Measurements from ENCODE around the gene CHCHD5.
A peak's percentile ranks its signal among the peaks of the same experiment; 100 is the strongest.
"Not testable (repeated sequence)": the region's sequence is repeated elsewhere in the genome, so short reads cannot be mapped to it uniquely, and the experiment has no call there.

The CHCHD5 gene, protein sequence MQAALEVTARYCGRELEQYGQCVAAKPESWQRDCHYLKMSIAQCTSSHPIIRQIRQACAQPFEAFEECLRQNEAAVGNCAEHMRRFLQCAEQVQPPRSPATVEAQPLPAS

DNA sequence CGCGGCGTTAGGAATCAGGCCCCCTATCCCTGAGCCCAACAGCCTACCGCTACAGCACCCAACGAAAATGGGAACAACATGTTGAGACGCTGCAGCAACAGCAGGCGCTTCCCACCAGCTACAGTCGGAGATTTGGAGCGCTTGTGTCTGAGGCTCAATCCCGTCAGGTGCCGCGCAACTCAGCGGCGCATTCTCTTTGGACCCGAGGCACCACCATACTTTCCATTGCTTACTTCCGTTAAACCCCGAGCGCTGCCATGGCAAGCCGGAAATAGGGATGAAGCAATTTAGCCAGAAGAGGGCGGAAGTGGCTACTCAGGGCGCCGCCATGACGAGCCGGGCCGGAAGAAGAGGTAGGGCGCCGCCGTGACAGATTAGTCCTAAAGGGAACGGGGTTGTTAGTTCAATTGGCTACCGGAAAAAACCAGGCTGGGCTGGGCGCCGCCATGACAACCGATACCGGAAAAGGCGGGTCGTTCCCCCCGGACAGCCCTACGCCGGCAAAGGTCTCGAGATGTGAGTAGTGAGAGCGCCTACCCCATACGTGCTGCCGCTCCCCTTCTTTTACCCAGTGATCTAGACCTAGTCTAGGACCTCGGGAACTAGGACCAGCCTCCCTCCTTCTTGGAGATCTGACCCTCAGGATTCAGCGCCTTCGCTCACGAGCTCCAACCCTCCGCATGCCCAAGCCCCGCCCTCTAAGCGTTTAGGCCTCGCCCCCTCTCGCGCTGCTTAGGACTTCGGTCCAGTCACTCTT is at the start of gene CHCHD5:
TSS of gene CHCHD5 (plus strand) at position 476 of the 757 bp plus-strand sequence. CDS start at position 515, 39 bp downstream.
- peak; percentile 97 for DNase-seq

DNA sequence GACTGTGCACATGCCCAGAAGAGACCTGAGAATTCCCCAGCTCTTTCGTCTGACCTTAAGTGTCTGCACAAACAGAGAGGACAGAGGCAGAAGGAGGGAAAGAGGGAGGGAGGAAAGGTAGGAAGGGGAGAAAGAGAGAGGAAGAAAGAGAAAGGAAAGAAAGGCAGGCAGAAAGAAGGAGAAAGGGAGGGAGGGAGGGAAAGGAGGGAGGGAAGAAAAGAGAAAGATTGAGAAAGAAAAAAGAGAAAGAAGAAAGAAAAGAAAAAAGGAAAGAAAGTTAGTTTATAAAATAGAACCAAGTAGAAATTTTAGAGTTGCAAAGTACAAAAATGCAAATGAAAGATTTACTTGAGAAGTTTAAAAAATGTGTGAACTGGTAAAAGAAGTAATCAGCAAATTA is 49.6 kb upstream of the CHCHD5 start:
- no peak for DNase-seq

DNA sequence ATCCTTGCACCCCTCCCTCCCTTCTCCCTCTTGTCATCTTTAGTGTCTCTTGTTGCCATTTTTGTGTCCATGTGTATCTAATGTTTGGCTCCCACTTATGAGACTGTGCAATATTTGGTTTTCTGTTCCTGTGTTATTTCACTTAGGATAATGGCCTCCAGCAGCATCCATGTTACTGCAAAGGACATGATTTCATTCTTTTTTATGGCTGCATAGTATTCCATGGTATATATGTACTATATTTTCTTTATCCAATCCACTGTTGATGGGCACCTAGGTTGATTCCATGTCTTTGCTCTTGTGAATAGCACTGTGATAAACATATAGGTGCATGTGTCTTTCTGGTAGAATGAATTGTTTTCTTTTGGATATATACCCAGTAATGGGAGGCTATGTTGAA is 47.7 kb upstream of the CHCHD5 start:
- not testable (repeated sequence) for DNase-seq

DNA sequence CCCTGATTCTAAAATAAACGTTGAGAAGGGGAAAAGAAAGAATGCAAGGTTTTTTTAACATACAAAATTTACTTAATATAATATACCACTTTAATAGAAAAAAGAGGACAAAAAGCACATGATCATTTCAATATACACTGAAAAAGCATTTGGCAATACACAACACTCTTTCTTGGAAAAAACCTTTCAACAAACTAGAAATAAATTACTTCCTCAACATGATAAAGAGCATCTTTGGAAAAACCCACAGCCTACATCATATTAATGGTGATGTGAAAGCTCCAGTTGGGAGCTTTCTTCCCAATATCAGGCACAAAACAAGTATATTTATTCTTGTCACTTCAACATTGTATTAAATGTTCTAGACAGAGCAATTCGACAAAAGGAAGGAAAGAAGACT is 45.1 kb upstream of the CHCHD5 start:
- no peak for DNase-seq

DNA sequence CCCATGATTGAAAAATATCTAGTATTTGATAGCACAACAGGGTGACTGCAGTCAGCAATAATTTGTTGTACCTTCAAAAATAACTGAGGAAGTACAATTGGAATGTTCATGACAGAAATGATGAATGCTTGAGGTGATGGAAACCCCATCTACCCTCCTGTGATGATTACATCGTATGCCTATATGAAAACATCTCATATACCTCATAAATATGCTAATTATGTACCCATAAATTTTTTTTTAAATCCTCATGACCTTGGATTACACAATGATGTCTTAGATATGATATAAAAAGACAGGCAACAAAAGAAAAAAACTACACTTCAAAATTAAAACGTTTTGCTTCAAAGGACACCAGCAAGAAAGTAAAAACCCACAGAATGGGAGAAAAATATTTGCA is 43.5 kb upstream of the CHCHD5 start:
- DNase-seq: no peak

DNA sequence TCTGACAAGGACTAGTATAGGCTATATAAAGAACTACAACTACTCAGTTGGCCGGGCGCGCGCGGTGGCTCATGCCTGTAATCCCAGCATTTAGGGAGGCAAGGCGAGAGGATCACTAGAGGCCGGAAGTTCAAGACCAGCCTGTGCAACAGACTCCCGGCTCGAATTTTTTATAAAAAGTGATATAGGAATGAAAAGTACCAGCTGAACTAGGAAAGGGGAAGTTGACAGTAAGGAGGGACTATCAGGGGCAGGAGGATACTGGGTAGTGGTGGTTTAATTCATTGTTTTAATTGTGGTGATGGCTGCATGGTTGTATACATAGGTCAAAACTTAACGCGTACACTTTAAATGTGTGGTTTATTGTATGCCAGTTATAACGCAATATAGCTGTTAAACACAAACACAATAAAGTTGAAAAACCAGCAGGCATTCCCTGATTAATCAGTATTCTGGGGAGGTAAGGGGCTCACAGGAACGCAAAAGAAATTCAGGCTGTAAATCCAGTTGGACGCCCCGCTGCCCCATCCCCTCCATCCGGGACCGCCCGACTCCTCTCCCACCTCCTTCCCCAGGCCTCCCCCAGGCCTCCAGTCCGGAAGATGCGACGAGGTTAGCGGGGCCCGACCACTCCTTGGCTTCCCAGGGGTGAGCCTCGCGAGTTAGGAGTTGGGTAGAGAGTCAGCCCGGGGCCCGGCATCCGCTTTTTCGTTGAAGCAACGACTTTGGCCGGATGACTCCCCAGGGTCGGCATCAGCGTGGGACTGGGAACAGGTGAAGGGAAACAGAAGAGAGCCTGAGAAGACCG is 42.9 kb upstream of the CHCHD5 start:
- DNase-seq: peak; percentile 81

DNA sequence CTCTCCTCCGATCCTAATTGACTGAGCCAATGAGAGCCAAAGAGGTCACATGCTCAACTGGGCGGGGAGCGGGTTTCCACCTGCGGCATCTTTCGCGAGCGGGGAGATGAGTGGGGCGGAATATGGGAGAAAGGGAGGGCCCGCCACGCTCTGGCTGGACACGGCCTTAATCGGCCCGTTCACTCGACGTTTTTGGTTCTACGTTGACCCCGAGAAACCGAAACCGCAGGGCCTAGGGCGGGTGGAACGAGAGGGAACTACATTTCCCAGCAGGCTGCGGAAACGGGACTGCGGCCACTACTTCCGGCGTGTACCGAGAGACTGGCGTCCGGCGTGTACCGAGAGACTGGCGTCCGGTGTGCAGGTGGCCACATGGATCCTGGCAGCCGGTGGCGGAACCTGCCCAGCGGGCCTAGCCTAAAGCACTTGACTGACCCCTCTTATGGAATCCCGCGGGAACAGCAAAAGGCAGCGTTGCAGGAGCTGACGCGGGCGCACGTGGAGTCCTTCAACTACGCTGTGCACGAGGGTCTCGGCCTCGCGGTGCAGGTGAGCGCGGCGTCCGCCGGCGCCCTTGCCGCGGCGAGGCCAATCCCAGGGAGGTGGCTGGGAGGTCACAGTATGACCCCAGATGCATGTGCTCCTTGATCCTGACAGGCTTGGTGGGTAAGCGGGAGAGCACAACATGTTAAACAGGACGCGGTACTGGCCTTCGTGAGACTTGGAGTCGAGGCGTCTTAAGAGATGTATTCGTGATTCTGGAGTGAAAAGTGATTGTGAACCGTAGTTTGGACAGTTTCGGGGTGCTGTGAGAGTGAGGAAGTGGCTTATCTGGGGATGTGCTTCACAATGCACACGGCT is 42.1 kb upstream of the CHCHD5 start, which contains the start of gene POLR1B:
TSS of gene POLR1B (plus strand) at position 343 of the 861 bp plus-strand sequence. CDS start at position 373, 30 bp downstream.
- DNase-seq: peak; percentile 13

DNA sequence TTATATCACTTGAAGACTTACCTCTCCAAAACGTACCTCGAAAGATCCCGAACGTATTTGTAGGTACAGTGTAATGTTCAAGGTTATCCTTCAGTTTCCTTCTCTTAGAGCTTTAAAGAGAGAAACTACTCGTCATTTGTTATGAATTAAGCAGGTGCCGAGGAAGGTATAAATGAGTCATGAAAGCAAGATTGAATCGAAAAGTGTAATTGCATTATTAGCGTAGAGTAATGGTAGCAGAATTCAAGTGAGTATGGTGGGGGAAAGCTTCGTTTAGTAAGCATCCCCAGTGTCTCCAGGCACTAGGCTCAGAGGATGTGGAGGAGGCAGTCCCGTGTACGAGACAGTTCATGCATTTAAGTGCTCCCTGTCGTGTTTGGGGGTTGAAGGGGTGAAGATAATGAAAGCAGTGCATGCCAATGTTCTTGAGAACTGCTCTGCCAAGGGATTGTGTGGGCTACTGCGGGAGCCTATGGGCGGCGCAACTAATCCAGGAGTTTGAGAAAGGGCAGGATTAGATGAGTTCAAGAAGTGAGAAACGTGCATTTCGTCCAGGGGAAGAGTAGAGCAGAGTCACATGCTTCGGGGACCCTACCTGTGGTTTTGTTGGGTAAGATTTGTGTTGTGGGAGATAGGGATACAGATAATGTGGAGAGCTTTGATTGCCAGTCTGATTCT is 41.3 kb upstream of the CHCHD5 start:
- DNase-seq: peak; percentile 5

DNA sequence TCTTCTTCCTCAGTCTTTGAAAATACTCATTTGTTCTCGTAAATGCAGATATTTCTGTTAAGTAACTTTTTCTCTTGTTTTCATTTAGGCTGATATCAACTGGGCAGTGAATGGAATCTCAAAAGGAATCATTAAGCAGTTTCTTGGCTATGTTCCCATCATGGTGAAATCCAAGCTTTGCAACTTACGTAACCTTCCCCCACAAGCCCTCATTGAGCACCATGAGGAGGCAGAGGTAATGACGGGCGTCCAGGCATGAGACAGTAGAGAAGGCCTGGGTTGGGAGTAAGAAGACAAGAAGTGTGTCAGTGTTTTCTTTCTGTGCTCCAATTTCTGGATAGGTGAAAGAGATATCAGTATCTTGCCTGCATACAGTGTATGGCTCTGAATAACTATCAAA is 37.1 kb upstream of the CHCHD5 start:
- DNase-seq: no peak

DNA sequence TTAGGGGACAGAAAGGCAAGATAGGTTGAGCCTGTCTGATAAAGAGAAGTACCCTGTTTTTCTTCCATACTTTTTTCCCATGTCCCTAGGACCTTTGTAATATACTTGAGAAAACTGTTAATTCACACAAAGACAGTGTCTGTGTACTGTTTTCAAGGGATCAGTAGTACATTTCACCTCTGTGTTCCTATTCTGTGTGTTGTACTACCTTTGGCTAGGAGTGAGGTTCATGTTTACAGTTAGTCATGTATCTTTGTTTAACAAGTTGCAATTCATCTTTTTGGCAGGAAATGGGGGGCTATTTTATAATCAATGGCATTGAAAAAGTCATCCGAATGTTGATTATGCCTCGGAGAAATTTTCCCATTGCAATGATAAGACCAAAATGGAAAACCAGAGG is 35.4 kb upstream of the CHCHD5 start:
- DNase-seq: no peak

DNA sequence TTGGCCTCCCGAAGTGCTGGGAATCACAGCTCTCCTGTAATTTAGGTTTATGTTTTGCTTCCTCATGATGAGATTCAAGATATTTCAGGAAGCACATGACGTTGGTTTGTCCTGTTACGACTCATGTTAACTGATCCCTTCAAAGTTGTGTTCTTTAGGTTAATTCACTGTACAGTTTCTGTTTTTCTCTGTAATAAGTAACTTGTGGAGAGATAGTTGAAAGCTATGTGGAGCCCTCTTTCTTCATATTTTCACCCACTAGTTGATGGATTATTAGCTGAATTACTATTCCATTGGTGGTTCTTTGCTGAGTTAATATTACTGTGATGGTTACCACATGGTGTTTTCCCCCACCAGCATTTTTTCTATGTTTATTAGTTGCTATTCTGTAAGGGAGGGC is 18.3 kb upstream of the CHCHD5 start:
- no peak for DNase-seq

DNA sequence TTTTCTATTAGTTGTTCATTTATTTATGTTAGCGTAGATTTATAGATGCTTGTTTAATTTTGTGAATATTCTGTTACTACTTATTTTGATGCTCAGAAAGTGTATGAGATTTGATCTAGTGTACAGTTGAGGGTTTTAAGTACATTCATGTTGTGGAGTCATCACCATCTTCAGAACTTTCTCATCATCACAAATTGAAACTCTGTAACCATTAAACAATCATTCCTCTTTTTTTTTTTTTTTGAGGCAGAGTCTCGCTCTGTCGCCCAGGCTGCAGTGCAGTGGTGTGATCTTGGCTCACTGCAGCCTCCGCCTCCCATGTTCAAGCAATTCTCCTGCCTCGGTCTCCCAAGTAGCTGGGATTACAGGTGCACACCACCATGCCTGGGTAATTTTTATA is 17.9 kb upstream of the CHCHD5 start:
- not testable (repeated sequence) for DNase-seq

DNA sequence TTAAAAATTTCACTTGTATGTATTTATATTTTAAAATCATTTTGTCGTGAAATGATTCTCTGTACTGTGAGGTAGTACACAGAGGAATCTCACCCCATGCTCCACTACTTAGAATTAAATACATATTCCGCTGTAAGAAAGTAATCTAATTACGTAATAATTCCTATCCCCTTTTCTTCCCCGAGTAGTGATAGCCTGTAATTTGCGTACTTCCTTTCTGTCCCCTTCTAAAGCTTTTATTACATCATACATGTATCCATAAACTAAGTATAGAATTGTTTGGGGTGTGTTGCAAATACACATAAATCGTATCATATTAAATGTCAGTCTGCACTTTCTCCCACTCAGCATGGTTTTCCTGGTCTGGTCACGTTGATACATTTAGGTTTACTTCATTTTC is 12.4 kb upstream of the CHCHD5 start:
- DNase-seq: no peak

DNA sequence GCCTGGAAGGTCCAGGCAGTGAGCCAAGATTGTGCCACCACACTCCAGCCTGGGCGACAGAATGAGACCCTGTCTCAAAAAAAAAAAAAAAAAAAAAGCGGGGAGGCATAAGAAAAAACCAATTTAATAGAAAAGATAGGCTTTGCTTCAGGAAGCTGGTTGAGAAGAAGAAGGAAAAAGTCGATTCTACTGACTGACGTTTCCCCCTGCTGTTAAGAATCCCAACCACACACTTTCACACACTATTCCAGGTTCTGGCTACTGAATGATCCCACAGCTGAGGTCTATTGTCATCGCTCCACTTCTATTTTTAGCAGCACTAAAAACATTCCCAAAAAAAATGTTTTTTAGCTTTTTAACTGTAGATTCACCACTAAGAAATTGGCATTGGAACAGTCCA is 6.7 kb upstream of the CHCHD5 start:
- no peak for DNase-seq

DNA sequence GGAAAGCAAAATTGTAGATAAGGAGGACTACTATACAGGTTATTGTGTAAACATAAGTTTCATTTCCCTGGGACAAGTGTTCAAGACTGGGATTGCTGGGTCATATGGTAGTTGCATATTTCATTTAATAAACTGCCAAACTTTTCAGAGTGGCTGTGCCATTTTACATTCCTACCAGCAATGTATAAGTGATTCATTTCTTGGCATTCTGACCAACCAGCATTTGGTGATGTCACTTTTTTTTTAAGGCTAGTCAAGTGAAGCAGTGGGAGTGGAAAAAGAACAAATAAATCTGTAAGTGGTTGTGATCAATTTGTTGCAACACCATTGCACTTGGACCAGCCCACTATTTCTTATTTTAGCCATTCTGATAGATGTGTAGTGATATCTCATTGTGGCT is 5.2 kb upstream of the CHCHD5 start:
- DNase-seq: no peak

DNA sequence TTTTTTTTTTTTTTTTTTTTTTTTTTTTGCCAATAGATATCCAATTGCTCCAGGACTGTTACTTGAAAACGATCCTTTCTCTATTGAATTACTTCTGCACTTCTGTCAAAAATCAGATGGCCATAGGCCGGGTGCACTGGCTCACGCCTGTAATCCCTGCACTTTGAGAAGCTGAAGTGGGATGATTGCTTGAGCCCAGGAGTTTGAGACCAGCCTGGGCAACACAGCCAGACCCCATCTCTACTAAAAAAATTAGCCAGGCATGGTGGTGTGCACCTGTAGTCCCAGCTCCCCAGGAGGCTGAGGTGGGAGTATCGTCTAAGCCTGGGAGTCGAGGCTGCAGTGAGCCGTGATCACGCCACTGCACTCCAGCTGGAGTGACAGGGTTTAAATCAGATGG is 4.3 kb upstream of the CHCHD5 start:
- no peak for DNase-seq

DNA sequence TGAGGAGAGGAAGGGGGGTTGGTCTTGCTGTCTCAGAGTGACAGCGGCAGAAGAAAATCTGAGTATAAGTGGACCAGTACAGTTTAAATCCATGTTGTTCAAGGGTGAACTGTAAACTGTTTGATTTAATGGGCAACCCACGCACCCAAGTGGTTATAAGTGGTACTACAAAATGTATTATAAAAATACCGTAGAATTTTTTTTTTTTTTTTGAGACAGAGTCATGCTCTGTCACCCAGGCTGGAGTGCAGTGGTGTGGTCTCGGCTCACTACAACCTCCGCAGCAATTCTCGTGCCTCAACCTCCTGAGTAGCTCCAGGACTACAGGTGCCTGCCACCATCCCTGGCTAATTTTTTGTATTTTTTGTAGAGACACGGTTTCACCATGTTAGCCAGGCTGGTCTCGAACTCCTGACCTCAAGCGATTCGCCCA is 2.1 kb upstream of the CHCHD5 start:
- peak; percentile 79 for DNase-seq

DNA sequence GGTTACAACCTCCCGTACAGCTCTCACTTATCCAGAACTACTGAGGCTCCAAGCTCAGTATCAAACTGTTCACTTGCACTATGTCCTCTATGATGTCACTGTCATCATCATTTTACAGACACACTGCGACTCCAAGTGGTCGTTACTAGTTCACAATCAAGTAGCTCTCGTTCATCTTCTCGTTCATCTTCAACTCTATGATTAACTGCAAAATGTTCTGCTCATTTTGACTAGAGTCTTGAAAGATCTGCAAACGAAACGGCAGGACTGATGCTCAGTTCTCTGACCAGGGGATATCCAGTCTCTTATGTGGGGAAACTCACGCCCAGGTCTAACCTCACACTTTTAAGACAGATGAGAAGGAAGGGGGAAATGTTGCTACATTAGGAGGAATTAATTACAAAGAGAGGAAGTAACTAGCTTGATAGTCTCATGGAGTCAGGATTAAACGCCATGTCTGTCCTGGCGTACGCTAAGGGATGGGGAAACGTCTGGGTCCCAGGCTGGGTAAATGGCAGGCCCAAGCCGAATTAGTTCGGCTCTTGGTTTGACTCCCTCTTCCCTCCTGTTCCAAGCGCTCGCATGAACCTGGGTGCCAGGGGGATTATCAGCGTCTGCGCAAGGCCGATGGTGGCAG is 794 bp upstream of the CHCHD5 start:
- DNase-seq: peak; percentile 24

DNA sequence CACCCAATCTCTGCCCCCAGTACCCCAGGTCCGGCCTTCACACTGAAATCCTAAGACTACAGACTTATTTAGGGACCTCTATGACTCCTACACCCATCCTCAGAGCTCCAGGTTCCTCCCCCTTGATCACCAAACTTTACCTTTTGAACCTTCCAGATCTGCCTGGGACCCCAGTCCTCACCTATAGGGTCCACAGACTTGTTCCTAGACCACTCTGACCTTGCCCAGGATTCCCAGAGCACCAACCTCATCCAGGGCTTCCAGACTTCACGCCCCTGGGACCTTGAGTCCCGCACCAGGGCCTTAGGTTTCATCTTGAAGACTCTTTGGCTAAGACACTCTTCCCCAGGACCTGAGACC is 462 bp downstream of the CHCHD5 start:
- no peak for DNase-seq

DNA sequence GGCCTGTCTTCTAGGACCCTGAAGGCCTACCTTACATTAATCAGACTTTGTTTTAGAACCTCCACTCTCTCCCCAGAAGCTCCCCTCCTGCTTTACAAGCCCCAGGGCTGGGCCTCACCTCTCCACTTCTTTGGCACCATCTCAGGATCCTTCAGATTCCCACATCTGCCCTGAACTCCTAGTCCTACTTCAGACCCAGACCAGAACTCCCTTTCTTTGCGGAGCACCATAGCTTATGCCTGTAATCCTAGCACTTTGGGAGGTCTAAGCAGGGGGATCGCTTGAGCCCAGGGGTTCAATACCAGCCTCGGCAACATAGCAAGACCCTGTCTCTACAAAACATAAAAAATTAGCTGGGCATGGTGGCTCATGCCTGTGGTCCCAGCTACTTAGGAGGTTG is 991 bp downstream of the CHCHD5 start:
- no peak for DNase-seq

DNA sequence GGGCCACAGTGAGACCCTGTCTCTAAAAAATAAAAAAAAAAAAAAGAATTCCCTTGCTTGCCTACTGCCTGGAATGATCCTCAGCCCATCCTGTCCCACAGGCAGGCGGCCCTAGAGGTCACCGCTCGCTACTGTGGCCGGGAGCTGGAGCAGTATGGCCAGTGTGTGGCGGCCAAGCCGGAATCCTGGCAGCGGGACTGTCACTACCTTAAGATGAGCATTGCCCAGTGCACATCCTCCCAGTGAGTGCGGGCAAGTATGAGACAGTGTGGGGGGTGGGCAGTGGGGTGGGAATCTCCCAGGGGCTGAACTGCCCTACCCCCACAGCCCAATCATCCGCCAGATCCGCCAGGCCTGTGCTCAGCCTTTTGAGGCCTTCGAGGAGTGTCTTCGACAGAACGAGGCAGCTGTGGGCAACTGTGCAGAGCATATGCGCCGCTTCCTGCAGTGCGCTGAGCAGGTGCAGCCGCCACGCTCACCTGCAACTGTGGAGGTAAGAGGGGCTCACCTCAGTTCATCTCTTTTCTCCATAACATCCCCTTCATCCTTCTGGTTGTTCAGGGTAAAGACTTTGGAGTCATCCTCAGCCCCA is 1.6 kb downstream of the CHCHD5 start:
- no peak for DNase-seq

Data from CD4-positive, alpha-beta T cell treated with Interleukin-17A for 1 hour (primary cell).